Activated T-cell treated with anti-CD3 and anti-CD28 coated beads, Interleukin-2, amount 50 U/mL, for 1 hour (primary cell): ENCODE data around the gene SEC63.
A peak's percentile ranks its signal among the peaks of the same experiment; 100 is the strongest.
"Not testable (repeated sequence)": the region's sequence is repeated elsewhere in the genome, so short reads cannot be mapped to it uniquely, and the experiment has no call there.

ENCODE experiments used
- DNase-seq: peaks from one replicate; pipeline ENCODE4 v3.0.0-alpha.2; 2020

SEC63 gene

DNA sequence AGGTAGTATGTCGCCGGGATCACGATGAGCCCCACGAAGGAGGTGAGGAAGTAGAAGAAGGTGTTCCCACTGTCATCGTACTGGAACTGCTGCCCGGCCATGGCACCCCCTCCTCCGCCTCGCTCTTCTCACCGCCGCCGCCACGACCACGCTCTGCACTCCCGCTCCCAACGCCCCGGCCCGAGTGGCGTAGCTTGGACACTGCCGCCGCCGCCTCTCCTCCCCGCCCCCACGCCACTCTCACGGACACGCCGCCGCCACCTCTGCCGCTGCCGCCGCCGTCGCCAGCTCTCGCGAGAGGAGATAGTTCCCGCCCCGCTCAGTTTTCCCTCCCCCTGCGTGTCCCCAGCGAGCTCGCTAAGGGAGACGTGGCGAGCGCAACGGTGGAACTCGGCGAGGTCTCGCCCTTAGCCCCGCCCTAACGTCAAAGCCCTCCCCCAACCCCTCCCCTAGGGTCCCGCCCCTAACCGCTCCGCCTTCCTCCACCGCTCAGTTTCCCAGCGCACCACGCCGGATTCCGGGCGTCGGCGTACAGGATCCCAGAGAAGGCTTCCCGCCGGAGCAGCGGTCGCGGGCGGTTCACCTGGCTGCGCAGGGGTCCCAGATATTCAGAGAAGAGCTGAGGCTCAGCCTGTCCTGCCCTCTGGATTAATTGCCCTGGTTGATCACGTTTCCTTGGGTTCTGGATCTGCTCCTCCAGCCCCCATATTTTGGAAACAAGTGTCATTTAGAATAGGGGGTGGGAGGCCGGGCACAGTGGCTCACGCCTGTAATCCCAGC is at the start of gene SEC63:
SEC63 (minus strand) TSS at position 300 of the 780 bp plus-strand sequence; CDS start at position 101, 199 bp downstream.
- peak; percentile 97 for DNase-seq

DNA sequence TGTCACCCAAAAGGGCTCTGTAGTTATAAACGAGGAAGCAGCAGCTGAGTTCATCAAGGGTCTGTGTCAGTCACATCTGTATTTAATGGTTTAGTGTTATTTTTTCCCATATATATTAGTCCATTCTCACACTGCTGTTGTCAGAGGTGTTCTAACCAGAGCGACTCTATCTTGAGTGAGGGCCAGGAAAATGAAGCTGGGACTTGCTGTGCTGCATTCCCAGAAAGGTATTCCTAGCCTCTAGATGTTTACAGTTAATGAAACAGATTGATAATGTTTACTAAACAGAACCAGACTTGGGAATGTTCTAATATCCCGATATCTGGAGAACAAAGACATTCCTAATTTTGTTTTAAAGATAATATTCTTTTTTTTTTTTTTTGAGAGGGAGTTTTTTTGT is 48.0 kb upstream of the SEC63 start:
- no peak for DNase-seq

DNA sequence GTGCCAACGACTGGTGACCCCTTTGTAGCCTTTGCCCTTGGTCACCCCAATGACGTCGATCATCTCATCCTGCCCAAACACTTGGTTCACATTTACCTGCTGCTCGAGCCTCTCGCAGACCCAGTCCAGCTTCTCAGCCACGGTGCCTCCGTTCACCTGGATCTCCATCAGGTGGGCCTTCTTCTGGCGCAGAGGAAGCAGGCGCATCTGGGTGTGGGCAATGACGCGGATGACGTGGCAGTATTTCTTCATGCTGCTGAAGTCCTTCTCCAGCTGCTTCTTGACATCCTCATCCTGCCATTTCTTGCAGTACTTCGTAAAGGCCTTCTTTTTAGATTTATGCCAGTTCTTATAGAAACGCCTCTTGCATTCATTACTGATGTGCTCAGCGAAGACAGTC is 46.9 kb upstream of the SEC63 start:
- DNase-seq = no peak

DNA sequence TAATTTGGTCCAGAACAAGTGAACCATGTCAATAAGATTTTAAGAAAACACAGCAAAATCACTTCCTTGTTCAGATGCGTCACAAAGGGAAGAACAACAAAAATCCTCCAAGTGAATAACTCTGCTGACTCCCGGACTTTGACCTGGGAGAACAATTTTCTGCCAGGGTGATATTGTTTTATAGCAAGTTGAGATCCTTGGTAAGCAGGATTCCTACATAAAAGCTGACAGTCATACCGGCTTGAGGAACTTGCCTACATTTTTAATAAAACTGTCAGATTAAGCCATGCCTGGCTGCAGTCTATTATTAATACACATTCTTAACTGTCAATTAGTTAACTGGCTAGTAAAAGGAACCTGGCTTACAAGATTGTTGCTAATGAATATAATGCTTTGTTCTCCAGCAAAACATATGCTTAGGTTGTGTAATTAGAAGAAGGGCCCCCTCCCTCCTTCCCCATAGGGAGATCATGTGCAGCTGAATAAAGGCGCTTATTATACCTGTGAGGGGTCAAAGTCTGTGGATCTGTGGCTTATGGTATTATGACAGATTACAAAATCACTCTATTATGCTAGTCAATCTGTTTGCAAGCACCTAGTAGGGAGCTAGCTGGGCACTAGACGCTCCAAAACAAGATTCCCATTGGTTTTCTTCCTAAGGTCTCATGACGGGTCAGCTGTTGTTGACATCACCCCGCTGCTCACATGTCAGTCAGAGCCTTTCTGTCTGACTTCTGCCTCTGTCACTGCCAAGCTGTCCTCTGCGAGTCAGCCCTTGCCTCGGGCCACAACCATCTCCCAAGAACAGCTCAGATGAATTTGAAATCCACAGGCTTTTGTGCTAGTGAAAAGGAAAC is 44.6 kb upstream of the SEC63 start:
- DNase-seq = no peak

DNA sequence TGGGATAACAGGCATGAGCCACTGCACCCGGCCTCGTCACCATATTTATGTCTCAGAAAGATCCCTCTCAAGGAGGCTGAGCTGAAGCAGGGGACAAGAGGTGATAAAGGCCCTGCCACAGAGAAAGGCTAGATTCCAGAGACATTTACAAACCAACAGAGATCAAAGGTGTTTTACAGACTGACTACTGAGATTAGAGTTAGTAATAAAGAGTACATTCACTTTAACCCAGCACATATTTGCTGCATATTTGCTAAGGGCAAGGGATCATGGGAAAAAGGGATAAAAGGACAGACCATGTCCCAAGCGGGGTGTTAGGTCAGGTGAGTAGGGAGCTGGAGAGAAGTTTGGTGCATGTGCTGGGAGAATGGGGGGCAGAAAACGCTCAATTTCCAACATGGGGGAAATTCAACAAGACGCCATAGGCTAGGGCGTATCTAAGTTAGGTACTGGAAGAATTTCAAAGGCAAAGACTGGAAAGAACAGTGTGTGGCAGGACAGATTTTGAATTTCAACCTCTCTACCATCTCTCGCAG is 43.8 kb upstream of the SEC63 start:
- no peak for DNase-seq

GRCh38 chr6:108000259-108000658 is 42.3 kb upstream of the SEC63 start:
- not testable (repeated sequence) for DNase-seq

DNA sequence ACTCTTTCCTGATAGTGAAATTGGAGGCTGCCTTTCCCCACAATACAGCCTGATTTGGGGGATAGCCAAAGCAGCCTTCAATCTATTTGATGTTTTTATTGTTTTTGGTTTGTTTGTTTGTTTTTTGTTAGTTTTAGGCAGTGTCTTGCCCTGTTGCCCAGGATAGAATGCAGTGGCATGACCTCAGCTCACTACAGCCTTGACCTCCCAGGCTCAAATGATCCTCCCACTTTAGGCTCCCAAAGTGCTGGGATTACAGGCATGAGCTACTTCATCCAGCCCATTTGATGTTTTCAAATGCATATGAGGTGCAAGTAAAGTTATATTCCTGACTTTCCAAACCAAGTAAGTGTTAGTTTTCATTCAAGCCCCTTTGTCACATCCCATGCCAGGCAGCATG is 41.3 kb upstream of the SEC63 start:
- DNase-seq = no peak

DNA sequence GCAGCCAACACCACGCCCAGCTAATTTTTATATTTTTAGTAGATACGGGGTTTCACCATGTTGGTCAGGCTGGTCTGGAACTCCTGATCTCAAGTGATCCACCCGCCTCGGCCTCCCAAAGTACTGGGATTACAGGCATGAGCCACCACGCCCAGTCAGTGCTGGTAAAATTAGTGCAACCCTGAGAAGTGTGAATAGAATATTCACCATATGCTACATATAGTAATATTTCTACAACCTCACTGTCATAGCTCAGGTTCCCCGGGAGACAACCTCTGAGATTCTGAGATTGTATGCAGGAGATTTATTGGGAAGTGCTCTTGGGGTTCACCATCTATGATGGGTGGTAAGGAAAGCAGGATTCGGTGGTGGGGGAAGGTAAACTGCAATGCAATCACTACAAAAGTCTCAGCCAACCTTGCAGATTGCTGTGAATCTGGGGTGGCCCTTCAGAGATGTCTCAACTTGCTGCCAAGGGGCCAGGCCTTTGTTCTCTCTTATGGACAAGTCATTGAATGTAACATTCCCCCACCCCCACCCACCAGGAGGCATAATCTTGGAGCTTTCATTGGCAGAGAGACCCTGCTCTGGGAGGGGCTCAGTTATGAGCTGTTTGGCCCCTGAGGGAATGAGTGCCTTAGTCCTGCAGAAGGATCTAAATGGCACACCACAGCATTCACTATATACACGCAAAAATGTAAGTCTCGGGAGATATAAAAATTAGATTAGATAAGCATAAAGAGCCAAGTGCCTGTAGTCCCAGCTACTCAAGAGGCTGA is 34.0 kb upstream of the SEC63 start:
- no peak for DNase-seq

- DNase-seq = no peak
These were observed 33.1 kb upstream of the SEC63 start for GRCh38 chr6:107991061-107991460.

DNA sequence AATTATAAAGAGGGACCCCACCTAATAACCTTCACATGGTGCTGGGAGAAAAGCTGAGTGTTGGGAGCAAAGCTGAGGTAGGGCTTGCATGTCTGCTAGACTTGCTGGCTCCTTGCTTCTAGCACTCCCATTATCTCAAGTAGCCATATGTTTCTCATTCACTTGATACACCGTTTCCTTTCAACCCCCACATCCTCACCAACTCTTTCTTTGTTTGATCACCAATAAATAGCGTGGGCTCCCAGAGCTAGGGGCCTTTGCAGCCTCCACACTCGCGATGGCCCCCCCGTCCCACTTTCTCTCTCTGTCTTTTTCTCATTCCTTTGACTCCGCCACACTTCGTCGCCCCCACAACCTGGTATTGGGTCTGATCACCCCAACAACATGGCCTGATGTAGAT is 32.6 kb upstream of the SEC63 start:
- DNase-seq = not testable (repeated sequence)

DNA sequence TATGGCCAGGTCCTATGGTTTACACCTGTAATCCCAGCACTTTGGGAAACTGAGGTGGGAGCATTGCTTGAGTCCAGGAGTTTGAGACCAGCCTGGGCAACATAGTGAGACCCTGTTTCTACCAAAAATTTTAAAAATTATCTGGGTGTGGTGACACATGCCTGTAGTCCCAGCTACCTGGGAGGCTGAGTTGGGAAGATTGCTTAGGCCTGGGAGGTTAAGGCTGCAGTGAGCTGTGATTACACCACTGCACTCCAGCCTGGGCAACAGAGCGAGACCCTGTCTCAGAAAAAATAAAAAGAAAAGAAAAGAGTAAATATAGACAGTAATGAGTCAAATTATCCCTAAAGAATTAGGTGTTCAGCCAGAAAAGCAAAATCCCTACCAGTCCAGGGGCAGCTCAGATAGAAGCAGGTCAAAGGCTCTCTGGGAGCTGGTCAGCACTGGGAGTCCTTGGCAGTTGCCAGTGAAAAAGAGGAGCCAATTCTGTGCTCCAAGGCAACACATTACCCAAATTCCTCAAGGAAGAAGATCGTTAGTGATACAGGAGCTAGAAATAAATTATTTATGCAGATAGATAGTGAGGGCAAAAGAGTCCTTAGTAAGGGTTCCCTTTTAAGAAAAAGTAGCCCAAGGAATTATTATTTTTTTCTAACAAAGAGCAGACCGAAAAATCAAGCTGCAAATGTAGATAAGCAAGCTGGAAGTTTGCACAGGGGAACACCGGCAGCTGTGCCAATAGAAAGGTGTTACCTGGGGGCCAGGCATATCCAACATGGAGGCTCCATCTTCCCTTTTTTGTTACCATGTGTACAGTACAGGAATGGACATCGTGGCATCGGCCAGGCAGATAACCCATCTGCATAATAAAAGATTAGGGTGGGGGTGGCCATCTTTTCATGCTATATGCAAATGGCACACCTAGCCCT is 31.4 kb upstream of the SEC63 start:
- no peak for DNase-seq

DNA sequence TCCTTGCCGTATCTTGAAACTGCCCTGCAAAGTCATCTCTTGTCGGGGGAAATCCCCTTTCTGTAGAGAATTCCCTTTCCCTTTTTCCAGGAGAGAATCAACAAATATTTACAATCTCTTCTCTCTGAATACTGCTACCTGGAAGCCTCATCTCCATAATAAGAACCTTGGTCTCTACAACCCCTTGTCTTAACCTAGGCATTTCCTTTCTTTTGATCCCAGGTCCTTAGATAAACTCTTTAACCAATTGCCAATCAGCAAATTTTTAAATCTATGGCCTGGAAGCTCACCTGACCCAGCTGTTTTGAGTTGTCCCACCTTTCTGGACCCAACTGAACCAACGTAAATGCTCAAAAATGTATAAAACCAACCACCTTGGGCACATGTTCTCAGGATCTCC is 30.6 kb upstream of the SEC63 start:
- no peak for DNase-seq

- no peak for DNase-seq
These were observed 29.8 kb upstream of the SEC63 start for GRCh38 chr6:107987805-107988204.

GRCh38 chr6:107985701-107986100 is 27.7 kb upstream of the SEC63 start:
- DNase-seq = no peak

- no peak for DNase-seq
These were observed 25.8 kb upstream of the SEC63 start for GRCh38 chr6:107983811-107984210.

GRCh38 chr6:107982486-107982885 is 24.5 kb upstream of the SEC63 start:
- DNase-seq = no peak

GRCh38 chr6:107981695-107982094 is 23.7 kb upstream of the SEC63 start:
- no peak for DNase-seq

- no peak for DNase-seq
These were observed 19.3 kb upstream of the SEC63 start for GRCh38 chr6:107977283-107977682.

DNA sequence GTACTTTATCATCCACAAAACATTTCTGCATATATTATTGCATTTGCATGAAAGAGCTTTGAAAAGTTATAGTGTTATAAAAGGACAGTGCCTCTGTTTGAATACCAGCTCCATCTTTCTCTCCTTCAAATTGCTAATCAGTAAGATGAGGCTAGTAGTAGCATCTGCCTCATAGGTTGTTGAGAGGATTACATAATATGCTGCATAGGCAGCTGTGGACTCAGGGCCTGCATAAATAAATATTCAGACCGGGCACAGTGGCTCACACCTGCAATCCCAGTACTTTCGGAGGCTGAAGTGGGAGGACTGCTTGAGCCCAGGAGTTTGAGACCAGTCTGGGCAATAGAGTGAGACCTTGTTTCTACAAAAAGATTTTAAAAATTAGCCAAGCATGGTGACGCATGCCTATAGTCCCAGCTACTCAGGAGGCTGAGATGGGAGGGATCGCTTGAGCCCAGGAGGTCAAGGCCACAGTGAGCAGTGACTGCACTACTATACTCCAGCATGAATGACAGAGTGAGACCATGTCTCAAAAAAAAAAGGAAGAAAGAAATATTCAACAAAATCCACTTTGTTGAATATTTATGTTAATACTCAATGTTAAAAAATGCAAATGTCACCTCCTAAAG is 18.3 kb upstream of the SEC63 start:
- DNase-seq = no peak

GRCh38 chr6:107973594-107973993 is 15.6 kb upstream of the SEC63 start:
- DNase-seq = no peak

GRCh38 chr6:107972413-107973096 is 14.5 kb upstream of the SEC63 start:
- DNase-seq = no peak
